ENCODE results near the gene PKHD1. TPM values are rescaled to one million over a fixed set of nuclear protein-coding genes. Genes with fewer than 3 reads are reported as not detected.

PKHD1 gene
- total RNA-seq, 1 experiment from 2014 or later: 0.03 TPM

DNA sequence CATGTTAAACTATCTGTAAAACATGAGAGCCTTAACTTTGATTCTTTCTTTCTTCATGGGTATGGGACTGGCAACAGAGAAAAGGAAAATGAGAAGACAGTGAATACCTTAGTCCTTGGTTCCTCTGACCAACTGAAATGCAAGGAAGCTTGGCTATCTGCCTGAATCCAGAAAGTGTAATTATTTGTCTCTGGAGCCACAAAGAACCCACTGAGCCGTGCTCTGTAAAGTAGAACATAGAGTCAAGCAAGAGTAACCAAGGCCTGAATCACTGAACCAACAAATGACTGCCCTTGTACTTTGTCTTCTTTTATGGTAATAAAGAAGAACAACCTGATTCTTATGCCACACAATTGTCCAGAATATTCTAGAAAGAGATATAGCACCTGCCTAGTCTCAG lies 27.6 kb downstream of the PKHD1 start:
- in situ Hi-C loops (cut with HindIII; ENCODE audit: low pct_unique_long_range_greater_than_20kb, low sequenced_read_pairs): no loop called here
- no peak for DNase-seq (ENCODE audit: low read depth, low spot score)

- DNase-seq (ENCODE audit: low read depth, low spot score): no peak
- in situ Hi-C loops (cut with HindIII; ENCODE audit: low pct_unique_long_range_greater_than_20kb, low sequenced_read_pairs): no loop called here
These were observed 32.0 kb downstream of the PKHD1 start for GRCh38 chr6:52055451-52055850.

GRCh38 chr6:52053038-52053695 lies 34.2 kb downstream of the PKHD1 start:
- DNase-seq (ENCODE audit: low read depth, low spot score): no peak
- in situ Hi-C loops (cut with HindIII; ENCODE audit: low pct_unique_long_range_greater_than_20kb, low sequenced_read_pairs): no loop called here

- in situ Hi-C loops (cut with HindIII; ENCODE audit: low pct_unique_long_range_greater_than_20kb, low sequenced_read_pairs): no loop called here
- DNase-seq (ENCODE audit: low read depth, low spot score): no peak
These were observed 37.4 kb downstream of the PKHD1 start for GRCh38 chr6:52050051-52050405.

DNA sequence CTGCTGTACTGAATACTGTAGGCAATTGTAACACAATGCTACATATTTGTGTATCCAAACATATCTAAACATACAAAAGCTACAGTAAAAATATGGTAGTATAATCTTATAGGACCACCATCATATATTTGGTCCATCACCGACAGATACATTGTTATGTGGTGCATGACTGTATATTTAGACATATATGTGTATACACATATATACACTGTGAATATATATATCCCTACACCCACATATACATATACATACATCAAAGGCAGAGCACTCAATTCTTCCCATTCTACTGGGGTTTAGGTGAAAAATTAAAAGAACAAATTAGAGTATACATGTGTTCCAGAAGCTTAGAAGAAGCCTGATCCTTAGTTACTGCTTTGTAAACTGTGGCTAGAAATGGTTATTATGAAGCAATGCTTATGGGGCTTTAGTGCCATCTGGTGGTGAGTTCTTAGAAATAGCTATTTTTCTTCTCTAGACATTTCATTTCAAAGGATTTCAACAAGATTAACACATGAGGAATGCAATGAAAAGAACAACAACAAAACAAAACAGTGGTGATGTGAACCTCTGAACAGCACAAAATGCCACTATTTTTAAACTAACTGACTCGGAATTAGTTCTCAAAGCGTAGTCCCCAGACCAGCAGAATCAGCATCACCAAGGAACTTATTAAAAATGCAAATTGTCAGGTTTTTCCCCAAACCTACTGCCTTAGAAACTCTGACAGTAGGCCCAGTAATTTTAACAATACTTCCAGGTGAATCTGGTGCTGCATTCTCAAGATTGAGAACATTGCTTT lies 38.0 kb downstream of the PKHD1 start:
- DNase-seq (ENCODE audit: low read depth, low spot score): peak; percentile 54
- in situ Hi-C loops (cut with HindIII; ENCODE audit: low pct_unique_long_range_greater_than_20kb, low sequenced_read_pairs): no loop called here

- in situ Hi-C loops (cut with HindIII; ENCODE audit: low pct_unique_long_range_greater_than_20kb, low sequenced_read_pairs): no loop called here
- DNase-seq (ENCODE audit: low read depth, low spot score): no peak
These were observed 41.0 kb downstream of the PKHD1 start for GRCh38 chr6:52046456-52046855.

DNA sequence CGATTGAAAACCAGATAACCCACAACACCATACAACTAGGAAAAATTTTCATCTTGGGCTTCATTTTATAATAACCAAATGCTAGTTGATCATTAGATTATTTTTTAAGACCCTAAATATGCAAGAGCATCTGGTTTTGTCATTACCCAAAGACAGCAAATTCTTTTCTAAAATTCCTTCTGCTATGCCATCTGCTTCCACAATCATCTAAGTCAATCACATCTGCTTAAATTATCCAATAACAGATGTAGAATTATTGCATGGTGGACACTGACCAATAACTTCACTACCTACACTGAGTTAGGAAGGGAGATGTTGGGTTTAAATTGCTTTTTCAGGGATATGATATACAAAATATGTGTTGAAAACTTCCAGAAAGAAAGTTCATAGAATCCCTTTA lies 41.9 kb downstream of the PKHD1 start:
- no peak for DNase-seq (ENCODE audit: low read depth, low spot score)
- in situ Hi-C loops (cut with HindIII; ENCODE audit: low pct_unique_long_range_greater_than_20kb, low sequenced_read_pairs): no loop called here

DNA sequence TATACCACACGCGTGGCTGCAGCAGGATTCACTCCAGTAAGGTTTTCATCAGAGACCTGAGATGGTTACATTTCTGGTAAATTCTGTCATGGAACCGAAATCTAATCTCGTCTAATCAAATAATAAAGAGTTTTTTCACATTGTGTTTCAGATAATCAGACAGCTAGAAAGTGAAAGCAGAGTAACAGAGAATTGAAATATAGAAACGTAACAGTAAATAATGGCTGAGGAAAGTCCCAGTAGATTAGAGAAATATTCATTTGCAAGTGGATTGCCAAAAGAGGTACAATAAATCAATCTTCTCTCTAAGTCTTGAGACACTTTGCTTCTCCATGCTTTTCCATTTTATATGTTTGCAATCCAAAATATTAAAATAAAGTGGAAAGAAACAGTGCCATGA lies 42.4 kb downstream of the PKHD1 start:
- DNase-seq (ENCODE audit: low read depth, low spot score): no peak
- in situ Hi-C loops (cut with HindIII; ENCODE audit: low pct_unique_long_range_greater_than_20kb, low sequenced_read_pairs): no loop called here

DNA sequence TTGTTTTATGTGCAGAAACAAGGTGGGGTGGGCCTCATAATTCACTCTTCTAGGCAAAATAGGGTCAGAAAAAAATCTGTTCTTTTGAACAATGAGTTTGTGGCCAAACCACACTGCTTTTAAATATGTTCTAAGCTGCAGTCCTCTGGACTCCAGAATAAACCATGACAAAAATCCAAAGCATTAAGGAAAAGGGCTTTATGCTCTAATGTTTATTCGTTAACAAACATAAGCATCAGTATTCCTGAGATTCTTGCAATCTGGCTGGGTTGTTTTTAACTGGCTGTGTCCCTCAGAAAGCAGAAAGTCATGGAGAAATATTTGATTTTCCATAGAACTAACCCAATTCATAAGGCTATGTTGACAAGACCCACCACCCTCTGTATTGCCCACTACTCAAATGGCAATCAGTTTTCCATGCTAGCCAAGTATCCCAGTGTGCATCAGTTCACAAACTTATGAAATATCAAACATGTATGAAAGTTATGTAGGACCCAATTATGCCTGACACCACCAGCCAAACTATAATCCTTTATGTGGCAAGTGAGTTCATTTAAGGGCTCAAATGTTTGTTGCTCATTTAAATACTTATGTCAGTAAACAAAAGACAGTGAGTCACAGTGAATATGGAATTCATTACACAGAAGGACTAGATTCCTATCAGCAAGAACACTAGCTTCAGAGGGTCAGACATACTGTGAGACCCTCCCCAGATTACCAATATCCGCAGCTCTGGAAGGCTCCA lies 45.1 kb downstream of the PKHD1 start:
- in situ Hi-C loops (cut with HindIII; ENCODE audit: low pct_unique_long_range_greater_than_20kb, low sequenced_read_pairs): no loop called here

DNA sequence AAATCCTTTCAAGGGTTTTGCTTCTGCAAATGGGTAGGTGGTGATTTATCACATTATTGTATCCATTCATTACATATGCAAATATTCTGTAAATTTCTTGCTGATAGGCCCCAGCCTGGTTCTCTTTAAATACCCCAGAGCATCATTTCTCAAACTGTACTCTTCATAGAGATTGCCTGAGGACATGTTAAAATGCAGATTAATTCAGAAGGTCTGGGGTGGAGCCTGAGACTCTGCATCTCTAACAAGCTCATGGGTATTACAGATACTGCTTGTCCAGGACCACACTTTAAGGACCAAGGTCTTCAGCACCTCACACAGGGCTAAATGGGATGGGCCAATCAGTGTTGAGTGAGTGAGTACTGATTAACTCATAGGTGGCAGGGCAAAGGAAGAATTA lies 46.3 kb downstream of the PKHD1 start:
- DNase-seq (ENCODE audit: low read depth, low spot score): no peak
- in situ Hi-C loops (cut with HindIII; ENCODE audit: low pct_unique_long_range_greater_than_20kb, low sequenced_read_pairs): no loop called here

More for the DNA sequence above, 45.1 kb downstream of the PKHD1 start:
- no peak for DNase-seq (ENCODE audit: low read depth, low spot score)

- in situ Hi-C loops (cut with HindIII; ENCODE audit: low pct_unique_long_range_greater_than_20kb, low sequenced_read_pairs): no loop called here
- no peak for DNase-seq (ENCODE audit: low read depth, low spot score)
These were observed 59.7 kb downstream of the PKHD1 start for GRCh38 chr6:52027699-52028098.

DNA sequence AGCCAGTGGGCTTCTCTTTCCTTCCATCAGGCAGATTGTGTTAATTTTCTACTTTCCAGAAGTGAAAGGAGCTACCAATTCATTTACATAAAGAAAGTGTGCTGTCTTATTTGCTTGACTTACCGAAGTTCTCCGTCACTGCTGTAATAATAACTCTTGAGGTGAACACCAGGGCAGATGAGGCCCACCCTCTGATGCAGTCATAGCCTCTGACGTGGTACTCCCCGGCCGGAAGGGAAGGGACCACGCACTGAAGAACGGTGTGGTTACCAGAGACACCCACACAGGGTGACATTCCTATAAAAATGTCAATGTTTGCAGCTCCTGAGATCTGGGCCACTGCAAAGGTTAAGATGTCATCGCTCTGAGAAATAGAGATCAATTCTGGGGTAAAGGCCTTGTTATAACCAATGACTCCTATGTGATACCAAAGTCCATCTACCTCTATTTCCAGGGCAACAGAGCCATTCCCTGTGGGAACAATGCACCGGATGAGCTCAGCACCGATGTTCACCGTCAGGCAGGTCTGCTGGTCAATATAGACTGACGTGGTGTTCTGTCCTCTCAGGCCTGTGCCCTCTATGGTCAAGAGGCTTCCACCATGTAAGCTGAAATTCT lies 62.9 kb downstream of the PKHD1 start:
- in situ Hi-C loops (cut with HindIII; ENCODE audit: low pct_unique_long_range_greater_than_20kb, low sequenced_read_pairs): no loop called here
- DNase-seq (ENCODE audit: low read depth, low spot score): no peak

GRCh38 chr6:52022675-52023074 lies 64.7 kb downstream of the PKHD1 start:
- DNase-seq (ENCODE audit: low read depth, low spot score): no peak
- in situ Hi-C loops (cut with HindIII; ENCODE audit: low pct_unique_long_range_greater_than_20kb, low sequenced_read_pairs): no loop called here

- in situ Hi-C loops (cut with HindIII; ENCODE audit: low pct_unique_long_range_greater_than_20kb, low sequenced_read_pairs): no loop called here
- peak; percentile 50 for DNase-seq (ENCODE audit: low read depth, low spot score)
These were observed 66.4 kb downstream of the PKHD1 start for GRCh38 chr6:52020945-52021570.

DNA sequence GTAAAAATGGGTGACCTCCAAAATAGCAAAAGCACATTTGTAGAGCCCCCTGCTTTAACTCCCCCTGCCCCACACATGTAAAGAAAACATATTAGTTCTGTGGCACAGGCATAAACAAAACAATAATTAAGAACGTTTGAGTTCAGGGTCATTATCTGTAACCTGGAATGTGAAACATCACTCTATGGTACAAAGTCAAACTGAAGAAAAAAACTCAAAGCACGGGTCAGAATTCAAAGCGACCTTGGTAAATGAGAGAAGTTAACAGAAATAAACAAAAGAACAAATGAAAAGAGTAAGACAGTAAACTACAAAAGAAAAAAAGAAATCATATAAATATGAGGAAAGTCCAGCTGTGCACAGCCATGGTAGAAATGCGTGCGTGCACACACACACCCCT lies 67.5 kb downstream of the PKHD1 start:
- in situ Hi-C loops (cut with HindIII; ENCODE audit: low pct_unique_long_range_greater_than_20kb, low sequenced_read_pairs): no loop called here
- no peak for DNase-seq (ENCODE audit: low read depth, low spot score)

DNA sequence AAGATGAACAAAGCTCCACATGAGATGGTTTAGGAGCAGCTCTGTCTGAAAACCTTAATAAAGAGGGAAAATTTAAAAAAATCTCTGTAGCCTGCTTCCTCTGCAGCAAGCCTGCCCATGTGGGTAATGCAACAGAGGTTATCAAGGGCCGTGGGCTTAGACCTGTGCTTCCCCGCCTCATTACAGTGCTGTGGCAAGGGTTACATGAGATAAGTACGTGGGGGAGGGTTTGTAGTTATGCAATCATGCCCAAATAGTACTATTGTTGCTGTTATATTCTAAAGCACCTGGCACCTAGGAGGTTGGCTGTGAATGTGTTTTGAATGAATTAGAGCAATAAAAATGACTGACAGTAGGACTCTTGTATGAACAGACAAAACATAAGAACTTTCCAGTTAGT lies 68.3 kb downstream of the PKHD1 start:
- in situ Hi-C loops (cut with HindIII; ENCODE audit: low pct_unique_long_range_greater_than_20kb, low sequenced_read_pairs): no loop called here
- no peak for DNase-seq (ENCODE audit: low read depth, low spot score)

- in situ Hi-C loops (cut with HindIII; ENCODE audit: low pct_unique_long_range_greater_than_20kb, low sequenced_read_pairs): no loop called here
- DNase-seq (ENCODE audit: low read depth, low spot score): no peak
These were observed 70.3 kb downstream of the PKHD1 start for GRCh38 chr6:52016915-52017748.

All from SK-MEL-5 (cell line).